ENCODE results near the gene NUAK2.

DNA sequence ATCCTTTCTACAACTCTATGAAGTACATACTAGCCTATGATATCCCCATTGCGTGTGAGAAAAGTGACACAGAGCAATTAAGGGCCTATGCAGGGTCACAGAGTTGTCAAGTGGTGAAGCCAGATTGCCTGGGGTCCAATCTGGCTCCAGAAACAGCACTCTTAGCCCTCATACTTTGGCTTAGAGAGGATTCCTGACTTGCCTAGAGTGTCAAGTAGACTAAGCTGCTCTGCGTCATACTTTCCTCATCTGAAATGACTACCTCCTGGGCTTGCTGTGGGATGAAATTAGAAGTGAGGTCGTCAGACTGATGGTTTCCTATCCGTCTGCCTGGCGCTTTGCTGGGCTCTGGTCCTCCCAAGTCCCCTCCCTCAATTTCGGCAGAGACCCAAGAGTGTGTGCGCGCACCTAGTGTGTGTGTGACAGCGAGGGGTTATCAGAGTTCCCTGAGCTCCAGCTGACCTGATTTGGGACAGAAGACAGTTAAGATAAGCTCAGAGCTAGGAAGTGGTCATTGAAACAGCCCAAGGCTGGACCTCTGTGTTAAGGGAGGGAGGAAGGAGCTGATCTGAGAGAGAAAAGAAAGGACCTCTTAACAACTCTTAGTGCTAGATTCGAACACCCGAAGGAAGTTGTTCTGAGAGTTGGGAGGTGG is 5.4 kb upstream of the NUAK2 start:
- no peak for TF ChIP-seq POLR2AphosphoS5 (IDR thresholded peaks at IDR 0.05; ENCODE audit: borderline replicate concordance, low read depth, low read length)
- no peak for TF ChIP-seq EZH2 (IDR thresholded peaks at IDR 0.05)
